Measurements from ENCODE around the gene CAMK2D.
"Not testable (repeated sequence)": the region's sequence is repeated elsewhere in the genome, so short reads cannot be mapped to it uniquely, and the experiment has no call there.

Gene CAMK2D

GRCh38 chr4:113730467-113731216, 30.9 kb downstream of the CAMK2D start:
- no peak for DNase-seq (ENCODE audit: low read depth)

- no peak for DNase-seq (ENCODE audit: low read depth)
Measured at GRCh38 chr4:113727802-113728201, 33.7 kb downstream of the CAMK2D start.

DNA sequence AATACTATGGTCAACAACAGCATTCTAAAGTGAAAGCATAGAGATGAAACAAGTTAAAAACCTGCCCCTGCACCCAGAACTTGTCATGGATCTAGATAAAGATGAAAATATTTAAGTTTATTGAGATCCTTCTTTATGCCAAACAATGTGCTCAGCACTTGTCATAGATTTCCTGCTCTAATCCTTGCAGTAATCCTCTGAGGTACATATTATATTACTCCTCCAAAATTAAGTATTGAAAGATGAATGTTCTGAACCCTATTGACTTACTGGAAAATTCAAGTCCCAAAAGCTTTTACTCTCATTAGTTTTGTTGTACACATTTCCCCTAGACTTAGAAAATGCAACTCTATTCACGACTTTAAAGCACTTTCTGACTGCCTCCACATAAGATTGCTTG, 35.6 kb downstream of the CAMK2D start:
- no peak for DNase-seq (ENCODE audit: low read depth)

DNA sequence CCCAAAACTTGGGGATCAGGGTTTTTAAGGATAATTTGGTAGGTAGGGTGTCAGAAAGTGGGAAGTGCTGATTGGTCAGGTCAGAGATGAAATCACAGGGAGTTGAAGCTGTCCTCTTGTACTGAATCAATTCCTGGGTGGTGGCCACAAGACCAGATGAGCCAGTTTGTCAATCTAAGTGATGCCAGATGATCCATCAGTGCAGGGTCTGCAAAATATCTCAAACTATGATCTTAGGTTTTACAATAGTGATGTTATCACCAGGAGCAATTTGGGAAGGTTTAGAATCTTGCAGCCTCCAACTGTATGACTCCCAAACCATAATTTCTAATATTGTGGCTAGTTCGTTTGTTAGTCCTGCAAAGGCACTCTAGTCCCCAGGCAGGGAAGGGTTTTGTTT, 43.3 kb downstream of the CAMK2D start:
- DNase-seq (ENCODE audit: low read depth) = no peak

DNA sequence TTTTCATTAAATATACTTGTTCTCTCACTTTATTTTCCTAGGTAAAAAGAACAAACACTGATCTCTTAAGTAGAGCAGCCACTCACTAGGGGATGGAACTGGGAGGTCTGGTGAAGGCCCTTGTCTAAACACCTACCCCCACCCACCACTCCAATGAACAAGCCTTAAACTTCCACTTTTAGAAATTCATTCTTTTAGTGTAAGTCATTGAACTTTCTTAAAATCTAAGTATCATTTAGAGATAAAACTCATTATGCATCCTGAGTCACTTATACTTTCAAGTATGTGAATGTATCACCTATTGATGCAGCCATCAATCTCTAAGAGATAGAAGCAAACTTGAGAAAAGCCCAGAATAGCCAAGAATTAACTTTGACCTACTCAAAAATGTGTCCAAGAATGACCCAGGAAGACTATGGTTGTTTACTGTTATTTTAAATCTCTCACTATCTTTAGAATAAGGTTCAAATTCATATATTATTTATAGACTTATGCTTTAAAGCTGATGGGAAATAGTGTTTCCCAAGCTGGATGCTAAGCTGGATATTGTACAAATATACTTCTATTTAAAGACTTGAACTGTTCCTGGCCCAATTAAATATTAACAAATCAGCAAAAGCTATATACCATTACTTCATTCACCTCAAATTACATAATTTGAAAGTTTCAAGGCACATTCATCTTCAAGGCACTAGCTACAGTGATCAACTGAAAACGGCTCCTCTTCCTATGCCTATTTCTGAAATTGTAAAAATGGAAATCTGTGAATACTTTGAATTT, 49.5 kb downstream of the CAMK2D start:
- DNase-seq (ENCODE audit: low read depth) = no peak

- DNase-seq (ENCODE audit: low read depth) = no peak
Measured at GRCh38 chr4:113708250-113708649, 53.3 kb downstream of the CAMK2D start.

GRCh38 chr4:113707048-113707447, 54.5 kb downstream of the CAMK2D start:
- no peak for DNase-seq (ENCODE audit: low read depth)

DNA sequence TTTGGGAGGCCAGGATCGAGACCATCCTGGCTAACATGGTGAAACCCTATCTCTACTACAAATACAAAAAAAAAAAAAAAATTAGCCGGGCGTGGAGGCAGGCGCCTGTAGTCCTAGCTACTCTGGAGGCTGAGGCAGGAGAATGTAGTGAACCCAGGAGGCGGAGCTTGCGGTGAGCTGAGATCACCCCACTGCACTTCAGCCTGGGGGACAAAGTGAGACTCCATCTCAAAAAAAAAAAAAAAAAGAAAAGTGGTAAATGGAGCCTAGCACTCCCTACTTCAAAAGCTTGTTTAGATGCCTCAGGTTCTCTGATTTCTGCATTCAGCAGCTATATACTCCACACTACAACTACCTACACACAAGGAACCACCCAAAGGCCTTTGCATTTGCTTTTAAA, 56.4 kb downstream of the CAMK2D start:
- DNase-seq (ENCODE audit: low read depth) = not testable (repeated sequence)

DNA sequence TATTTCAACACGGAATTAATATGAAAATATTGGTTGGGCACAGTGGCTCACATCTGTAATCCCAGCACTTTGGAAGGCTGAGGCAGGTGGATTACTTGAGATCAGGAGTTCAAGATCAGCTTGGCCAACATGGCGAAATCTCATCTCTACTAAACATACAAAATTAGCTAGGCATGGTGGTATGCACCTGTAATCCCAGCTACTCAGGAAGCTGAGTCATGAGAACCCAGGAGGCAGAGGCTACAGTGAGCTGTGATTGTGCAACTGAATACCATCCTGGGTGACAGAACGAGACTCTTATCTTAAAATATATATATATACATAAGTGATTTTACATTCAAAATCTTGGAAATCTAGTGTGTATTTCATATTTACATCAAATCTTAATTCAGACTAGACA, 58.9 kb downstream of the CAMK2D start:
- not testable (repeated sequence) for DNase-seq (ENCODE audit: low read depth)

- DNase-seq (ENCODE audit: low read depth) = no peak
Measured at GRCh38 chr4:113701169-113701568, 60.4 kb downstream of the CAMK2D start.

DNA sequence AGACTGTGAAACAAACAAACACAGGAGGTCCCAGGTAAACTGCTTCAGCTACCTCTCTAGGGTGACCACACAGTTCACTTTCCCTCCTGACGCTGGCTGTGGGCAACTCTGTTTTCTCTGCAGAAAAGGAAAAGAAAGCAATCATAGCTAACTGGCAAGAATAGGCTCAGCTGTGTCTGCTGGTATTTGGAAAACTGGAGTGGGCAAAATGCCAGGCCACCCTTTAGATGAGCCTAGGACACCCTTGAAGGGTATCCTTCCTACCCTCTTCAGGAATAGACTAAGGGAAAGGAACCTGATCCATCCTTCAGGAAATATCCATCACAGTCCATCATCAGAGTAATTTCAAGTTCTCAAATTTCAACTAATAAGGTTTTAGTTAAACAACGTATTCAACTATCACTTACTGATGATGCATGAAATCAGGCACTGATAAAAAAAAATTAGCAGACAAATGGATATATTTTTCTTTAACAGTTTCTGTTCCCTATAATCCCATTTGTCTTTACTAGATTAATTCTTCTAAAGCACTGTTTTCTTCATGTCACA, 60.9 kb downstream of the CAMK2D start:
- DNase-seq (ENCODE audit: low read depth) = no peak

GRCh38 chr4:113699772-113700171, 61.8 kb downstream of the CAMK2D start:
- DNase-seq (ENCODE audit: low read depth) = no peak

DNA sequence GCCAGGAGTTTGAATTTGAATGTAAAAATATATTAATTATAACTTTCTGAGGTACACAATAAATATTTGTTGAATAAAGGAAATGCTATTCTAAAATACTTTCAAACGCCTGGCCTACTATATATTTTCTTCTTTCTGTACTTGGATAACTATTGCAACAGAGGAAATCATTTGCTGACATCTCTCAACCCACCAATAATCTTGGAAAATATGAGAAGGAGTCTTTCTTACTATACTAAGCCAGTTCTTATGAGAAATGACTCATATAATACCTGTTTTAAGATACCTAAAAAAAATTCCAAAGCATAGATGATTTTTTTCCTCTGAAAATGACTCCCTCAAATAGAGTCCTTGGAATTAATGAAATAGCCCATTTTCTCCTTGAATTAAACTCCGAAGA, 64.1 kb downstream of the CAMK2D start:
- no peak for DNase-seq (ENCODE audit: low read depth)

GRCh38 chr4:113695328-113696169, 66.0 kb downstream of the CAMK2D start:
- DNase-seq (ENCODE audit: low read depth) = no peak

- no peak for DNase-seq (ENCODE audit: low read depth)
Measured at GRCh38 chr4:113694008-113694407, 67.5 kb downstream of the CAMK2D start.

DNA sequence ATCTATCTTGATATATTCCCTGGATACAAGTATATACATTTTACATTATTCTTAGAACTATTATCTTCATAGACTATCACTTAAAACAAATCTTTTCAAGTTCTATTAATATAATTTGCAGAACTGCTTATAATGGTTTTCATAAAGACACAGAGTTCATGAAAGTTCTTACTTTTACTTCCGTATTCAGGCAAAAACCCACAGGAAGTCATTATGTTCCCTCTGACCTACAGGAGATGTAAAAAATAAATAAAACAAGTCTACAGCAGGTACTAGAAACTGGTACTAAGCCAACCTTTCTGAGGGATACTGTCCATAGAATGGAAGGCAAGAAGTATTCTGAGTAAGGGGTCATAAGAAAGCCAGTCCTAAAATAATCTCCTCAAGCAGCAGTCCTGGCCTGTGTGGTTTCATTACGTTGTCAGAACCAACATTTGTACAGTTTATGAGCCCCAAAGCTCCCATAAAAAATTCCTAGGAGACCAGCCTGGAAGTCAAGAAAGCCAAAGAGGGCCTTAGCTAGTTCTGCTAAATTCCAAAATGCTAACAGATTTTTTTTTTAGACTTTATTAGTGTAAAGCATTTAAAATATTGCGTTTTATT, 68.6 kb downstream of the CAMK2D start:
- DNase-seq (ENCODE audit: low read depth) = no peak

- DNase-seq (ENCODE audit: low read depth) = no peak
Measured at GRCh38 chr4:113691676-113692075, 69.9 kb downstream of the CAMK2D start.

DNA sequence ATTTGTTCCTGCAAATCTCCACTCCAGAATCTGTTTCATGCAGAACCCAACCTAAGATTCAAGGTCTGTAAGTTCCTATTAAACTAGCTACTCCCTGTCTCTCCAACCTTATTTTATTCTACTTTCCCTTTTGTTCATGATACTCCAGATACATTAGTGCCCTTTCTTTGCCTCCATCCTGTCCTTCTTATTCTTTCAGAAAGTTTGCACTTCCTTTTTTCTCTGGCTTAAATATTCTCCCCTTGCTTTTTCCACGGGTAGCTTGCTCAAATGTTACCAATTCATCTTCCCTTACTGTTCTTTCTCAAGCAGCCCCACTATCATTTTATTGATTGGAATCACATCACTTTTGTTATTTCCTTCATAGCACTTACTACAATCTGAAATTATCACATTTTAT, 72.1 kb downstream of the CAMK2D start:
- DNase-seq (ENCODE audit: low read depth) = no peak

GRCh38 chr4:113687067-113687718, 74.3 kb downstream of the CAMK2D start:
- DNase-seq (ENCODE audit: low read depth) = no peak

- not testable (repeated sequence) for DNase-seq (ENCODE audit: low read depth)
Measured at GRCh38 chr4:113685157-113685556, 76.4 kb downstream of the CAMK2D start.

DNA sequence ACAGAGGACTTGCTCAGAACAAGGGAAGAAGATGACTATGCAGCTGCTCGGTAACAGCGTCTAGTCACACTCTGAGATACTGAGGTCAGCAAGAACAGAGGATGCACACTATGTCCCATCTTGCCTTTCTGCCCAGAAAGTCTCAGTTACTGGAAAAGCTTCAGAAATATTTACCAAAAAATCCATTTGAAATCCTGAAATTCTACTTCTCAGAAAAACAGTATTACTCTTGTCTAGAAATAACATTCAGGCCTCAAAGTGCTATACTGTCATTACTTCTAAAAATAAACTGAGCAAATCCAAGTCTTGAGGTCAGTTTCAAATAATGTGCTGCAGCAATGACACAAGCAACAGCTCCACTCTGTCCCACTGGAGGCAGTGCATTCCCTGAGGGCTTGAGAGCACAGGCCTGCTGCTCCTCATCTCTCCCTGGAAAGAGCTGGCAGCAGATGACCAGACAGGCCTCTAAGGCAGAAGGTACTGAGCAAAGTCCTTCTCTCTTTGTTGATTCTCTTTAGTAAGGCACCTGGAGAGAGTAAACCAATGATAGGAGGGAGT, 76.9 kb downstream of the CAMK2D start:
- no peak for DNase-seq (ENCODE audit: low read depth)

Measured in T-helper 22 cell (primary cell).